Keratinocyte (primary cell): Measurements from ENCODE around the gene UGP2.

Experiments used
- EZH2 ChIP-seq: IDR thresholded peaks from one replicate; pipeline ENCODE4 v1.6.1; 2012; ENCODE audit warnings: inconsistent platforms, mild to moderate bottlenecking, low read length, moderate library complexity
- TF ChIP-seq, protein P1 (sequence below), 3 experiments: IDR thresholded peaks in 1 of 3; conservative IDR thresholded peaks in 1 of 3; optimal IDR thresholded peaks in 1 of 3; 2 replicates in 2 of 3; 3 replicates in 1 of 3; pipeline versions ENCODE3 to v1.5.1; 2011; ENCODE audit warnings: low read length in 3 of 3, mild to moderate bottlenecking in 3 of 3, moderate library complexity in 2 of 3, control low read depth in 1 of 3, inconsistent platforms in 1 of 3; ENCODE audit not compliant: insufficient read depth in 2 of 3; ENCODE audit errors: extremely low read depth in 1 of 3

DNA sequence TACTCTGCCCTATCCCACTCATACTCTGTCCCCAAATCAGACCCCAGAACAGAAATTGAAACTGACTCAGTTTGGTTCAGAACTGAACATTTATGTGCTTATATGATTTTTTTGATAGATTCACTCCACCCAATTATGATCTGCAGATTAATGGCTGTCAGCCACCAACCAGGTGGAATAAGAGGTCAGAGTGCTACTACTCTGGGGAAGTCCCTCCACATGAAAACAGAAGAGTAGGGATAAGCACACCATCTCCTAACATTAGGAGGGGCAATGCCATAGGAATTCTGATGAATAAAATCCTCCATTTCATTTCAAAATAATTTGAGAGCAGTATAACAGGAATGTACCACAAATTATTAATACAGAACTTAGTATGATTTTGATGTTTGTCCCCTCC, 36.3 kb upstream of the UGP2 start:
- TF ChIP-seq, protein P1, sequence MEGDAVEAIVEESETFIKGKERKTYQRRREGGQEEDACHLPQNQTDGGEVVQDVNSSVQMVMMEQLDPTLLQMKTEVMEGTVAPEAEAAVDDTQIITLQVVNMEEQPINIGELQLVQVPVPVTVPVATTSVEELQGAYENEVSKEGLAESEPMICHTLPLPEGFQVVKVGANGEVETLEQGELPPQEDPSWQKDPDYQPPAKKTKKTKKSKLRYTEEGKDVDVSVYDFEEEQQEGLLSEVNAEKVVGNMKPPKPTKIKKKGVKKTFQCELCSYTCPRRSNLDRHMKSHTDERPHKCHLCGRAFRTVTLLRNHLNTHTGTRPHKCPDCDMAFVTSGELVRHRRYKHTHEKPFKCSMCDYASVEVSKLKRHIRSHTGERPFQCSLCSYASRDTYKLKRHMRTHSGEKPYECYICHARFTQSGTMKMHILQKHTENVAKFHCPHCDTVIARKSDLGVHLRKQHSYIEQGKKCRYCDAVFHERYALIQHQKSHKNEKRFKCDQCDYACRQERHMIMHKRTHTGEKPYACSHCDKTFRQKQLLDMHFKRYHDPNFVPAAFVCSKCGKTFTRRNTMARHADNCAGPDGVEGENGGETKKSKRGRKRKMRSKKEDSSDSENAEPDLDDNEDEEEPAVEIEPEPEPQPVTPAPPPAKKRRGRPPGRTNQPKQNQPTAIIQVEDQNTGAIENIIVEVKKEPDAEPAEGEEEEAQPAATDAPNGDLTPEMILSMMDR (optimal IDR thresholded peaks at IDR 0.05 in 1 of 3, IDR thresholded peaks at IDR 0.05 in 1 of 3, conservative IDR thresholded peaks at IDR 0.05 in 1 of 3; ENCODE audit: extremely low read depth in 1 of 3, insufficient read depth in 2 of 3, low read length in 3 of 3): no peak
- no peak for TF ChIP-seq EZH2
